HG03196 (cell line): ENCODE measurements around the gene ELP4.
"Not testable (repeated sequence)": the region's sequence is repeated elsewhere in the genome, so short reads cannot be mapped to it uniquely, and the experiment has no call there.

Source experiments
- ATAC-seq: cut with Tn5 transposase; IDR thresholded peaks from one replicate; pipeline ENCODE4 v1.9.1; 2021; ENCODE audit not compliant: unreplicated experiment

Gene ELP4

DNA sequence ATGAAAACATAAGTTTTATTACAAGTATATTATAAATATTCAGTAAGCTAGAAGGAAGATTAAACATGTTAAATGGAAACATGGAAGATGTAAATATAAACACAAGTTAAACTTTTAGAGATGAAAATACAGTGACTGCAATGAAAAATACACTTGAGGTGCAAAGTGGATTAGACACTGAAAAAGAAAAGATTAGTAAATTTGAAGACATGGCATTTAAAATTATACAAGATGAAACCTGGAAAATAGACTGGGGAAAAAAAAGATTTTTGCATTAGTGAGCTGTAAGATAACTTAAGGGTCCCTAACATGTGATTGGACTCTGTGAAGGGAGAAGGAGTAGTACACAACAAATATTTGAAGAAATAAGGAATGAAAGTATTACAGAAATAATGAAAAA, 33.3 kb downstream of the ELP4 start:
- no peak for ATAC-seq

DNA sequence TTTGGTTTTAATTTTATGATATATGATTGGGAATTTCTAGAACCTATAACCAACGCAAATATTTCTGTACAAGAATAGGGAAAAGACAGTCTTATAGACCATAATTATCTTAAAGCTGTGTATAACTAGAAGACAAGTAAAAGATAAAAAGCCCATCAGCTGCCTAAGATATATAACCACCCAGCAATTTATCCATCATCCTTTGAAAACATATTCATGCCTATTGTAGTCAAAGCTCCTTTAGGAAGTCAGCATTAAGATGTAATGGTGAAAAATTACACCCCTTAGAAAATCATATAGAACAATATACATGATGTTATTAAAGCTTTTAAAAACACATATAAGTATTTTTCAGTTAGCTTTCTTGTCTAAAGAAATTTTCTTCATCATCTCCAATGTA, 46.4 kb downstream of the ELP4 start:
- no peak for ATAC-seq

DNA sequence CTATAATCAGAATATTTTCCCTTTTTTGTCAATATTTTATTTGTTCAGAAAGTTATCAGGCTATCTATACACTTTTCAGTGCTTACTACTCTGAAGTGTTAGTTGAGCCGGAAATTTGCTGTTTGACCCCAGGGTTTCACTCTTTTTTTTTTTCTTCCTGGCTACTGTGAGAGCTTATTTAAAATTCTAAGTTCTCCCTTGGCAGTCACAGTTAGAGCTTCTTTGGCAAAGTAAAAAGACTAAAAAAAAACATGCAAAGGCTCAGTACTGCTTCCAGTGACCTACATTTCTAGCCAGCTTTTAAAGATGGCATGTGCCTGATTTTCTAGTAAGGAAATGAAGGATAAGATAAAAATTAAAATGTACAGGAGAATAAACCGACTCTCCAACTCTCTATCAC, 48.4 kb downstream of the ELP4 start:
- ATAC-seq = no peak

DNA sequence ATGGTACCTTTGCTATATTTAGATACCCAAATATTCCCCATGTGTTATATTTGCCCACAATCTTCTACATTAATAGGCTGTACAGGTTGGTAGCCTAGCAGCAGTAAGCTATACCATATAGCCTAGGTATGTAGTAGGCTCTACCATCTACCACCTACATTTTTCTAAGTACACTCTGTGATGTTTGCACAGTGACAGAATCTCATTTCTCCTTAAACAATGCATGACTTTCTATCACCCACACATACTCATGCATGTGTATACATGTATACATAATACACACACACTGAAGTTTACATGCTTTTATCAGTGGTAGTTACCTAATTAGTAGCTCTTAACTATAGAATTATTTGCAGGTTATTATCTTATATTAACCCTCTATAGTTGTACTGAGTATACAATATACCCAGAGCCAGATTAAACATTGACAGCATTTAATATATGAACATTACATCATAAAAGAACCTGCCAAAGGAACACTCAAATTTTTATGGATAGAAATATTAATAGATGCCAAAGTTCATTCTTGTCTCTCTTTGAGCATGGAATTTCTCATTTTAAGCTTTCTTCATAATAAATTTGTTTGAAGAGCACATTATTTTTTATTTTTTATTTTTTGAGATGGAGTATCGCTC, 51.4 kb downstream of the ELP4 start:
- no peak for ATAC-seq

DNA sequence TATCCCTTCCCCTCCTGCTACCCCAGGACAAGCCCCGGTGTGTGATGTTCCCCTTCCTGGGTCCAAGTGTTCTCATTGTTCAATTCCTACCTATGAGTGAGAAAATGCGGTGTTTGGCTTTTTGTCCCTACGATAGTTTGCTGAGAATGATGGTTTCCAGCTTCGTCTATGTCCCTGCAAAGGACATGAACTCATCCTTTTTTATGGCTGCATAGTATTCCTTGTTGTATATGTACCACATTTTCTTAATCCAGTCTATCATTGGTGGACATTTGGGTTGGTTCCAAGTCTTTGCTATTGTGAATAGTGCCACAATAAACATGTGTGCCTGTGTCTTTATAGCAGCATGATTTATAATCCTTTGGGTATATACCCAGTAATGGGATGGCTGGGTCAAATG, 55.0 kb downstream of the ELP4 start:
- not testable (repeated sequence) for ATAC-seq

DNA sequence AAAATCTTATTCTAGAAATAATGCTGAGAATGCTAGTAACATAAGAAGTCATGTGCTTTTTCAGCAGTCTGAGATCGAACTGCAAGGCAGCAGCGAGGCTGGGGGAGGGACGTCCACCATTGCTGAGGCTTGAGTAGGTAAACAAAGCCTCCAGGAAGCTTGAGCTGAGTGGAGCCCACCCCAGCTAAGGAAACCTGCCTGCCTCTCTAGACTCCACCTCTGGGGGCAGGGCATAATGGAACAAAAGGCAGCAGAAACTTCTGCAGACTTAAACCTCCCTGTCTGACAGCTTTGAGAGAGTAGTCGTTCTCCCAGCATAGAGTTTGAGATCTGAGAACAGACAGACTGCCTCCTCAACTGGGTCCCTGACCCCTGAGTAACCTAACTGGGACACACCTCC, 64.6 kb downstream of the ELP4 start:
- ATAC-seq = not testable (repeated sequence)

DNA sequence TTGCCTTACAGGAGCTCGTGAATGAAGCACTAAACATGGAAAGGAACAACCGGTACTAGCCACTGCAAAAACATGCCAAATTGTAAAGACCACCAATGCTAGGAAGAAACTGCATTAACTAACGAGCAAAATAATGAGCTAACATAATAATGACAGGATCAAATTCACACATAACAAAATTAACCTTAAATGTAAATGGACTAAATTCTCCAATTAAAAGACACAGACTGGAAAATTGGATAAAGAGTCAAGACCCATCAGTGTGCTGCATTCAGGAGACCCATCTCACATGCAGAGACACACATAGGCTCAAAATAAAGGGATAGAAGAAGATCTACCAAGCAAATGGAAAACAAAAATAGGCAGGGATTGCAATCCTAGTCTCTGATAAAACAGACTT, 66.2 kb downstream of the ELP4 start:
- ATAC-seq = not testable (repeated sequence)

DNA sequence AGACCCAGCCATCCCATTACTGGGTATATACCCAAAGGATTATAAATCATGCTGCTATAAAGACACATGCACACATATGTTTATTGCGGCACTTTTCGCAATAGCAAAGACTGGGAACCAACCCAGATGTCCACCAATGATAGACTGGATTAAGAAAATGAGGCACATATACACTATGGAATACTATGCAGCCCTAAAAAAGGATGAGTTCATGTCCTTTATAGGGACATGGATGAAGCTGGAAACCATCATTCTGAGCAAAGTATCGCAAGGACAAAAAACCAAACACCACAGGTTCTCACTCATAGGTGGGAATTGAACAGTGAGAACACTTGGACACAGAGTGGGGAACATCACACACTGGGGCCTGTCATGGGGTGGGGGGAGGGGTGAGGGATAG, 69.8 kb downstream of the ELP4 start:
- not testable (repeated sequence) for ATAC-seq

DNA sequence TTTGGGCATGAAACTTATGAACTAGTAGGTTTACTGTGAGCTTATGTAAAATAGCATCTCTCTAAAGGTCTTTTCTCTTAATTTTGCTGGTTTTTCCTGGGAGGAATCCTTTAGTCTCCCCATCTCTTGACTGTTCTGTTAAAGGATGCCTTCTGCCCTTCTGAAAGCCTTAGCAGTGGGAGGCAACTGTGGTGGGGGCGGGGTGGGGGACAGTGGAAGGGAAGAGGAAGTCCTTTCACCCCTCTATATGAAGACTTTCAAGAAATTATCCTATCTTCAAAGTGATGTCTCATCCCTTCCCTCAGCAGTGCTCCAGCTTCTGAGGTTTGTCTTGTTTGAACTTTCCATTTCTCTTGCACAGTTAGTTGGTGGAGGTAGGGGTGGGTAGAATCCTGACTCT, 73.1 kb downstream of the ELP4 start:
- ATAC-seq = no peak

DNA sequence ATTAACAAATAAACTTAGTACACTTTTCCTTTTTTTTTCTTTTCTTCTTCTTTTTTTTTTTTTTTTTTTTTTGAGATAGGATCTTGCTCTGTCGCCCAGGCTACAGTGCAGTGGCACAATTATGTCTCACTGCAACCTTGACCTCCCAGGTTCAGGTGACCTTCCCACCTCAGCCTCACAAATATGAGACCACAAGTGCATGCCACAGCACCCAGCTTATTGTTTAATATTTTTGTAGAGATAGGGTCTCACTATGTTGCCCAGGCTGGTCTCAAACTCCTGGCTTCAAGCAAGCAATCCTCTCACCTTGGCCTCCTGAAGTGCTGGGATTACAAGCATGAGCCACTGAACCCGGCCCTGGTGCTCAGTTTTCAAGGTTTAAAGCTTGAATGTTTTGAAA, 88.9 kb downstream of the ELP4 start:
- ATAC-seq = no peak

DNA sequence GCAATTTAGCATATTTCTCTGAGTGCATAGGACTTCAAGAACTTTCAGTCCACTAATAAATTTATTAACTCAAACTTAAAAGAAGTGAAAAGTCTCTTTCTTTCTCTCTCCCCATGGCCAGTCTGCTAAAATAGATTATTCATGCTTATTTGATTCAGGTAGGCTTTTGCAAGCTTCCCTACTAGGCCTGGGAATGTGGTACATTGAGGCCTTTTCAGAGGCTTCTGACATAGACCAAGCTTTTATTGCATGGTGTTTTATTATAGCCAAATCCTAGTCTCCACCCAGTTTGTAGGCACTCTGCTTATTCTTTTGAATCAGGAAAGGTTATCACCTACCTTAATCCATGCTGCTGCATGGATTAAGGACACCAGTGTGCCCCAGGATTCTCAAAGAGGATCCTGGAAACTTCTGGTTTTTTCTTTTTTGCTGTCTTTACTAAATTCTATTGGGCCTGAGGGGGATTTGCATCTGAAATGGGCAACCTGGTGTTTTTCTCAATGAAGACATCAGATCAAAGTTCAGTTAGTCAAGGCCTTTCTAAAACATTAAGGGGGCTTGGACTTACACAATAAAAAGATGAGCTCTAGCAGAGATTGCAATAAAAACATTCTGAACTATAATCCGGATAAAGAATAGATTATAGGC, 92.2 kb downstream of the ELP4 start:
- no peak for ATAC-seq

DNA sequence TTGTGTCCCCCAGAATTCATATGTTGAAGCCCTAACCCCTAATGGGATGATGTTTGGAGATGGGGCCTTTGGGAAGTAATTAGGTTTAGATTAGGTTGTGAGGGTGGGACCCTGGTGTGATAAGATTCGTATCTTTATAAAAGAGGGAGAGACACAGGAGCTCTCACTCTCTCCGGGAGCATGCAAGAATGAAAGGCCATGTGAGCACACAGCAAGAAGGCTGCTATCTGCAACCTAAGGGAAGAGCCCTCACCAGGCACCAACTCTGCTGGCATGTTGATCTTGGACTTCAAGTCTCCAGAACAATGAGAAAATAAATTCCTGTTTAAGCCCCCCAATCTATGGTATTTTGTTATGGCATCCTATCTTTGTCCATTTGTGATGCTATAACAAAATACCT, 97.3 kb downstream of the ELP4 start:
- ATAC-seq = no peak

DNA sequence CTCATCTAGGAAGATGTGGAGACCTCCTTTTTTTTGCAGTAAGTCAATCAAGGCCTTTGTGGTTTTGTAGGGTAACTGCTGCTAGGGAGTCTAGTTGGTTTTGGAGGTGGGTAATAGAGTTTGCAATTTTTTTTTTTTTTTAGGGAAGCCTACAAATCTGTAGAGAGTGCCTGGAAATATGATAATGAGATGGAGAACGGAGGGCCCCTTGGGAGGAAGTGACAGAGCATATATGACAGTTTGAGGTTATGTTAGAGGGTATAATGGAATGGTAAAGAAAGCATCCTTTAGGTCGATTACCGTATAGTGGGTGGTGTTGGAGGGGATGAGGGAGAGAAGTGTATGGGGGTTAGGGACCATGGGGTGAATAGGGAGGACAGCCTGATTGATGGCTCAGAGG, 98.3 kb downstream of the ELP4 start:
- ATAC-seq = no peak

DNA sequence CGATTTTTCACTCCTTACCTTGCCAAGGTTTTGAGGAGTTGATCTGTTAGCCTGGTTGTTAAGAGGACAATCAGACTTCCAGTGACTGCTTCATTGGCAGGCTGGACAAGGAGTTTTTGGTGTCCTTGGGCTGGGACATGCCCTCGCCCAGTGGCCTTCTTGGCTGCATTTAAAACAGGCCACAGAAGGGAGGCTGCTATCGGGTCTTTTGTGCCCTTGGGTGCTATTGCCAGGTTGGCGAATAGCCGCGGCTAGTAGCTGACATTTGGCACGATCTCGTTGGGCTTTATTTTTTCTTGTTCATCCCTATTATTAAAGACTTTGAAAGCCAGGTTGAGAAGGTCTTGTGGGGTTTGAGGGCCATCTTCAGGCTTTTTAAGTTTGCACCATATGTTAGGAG, 99.4 kb downstream of the ELP4 start:
- ATAC-seq = no peak

DNA sequence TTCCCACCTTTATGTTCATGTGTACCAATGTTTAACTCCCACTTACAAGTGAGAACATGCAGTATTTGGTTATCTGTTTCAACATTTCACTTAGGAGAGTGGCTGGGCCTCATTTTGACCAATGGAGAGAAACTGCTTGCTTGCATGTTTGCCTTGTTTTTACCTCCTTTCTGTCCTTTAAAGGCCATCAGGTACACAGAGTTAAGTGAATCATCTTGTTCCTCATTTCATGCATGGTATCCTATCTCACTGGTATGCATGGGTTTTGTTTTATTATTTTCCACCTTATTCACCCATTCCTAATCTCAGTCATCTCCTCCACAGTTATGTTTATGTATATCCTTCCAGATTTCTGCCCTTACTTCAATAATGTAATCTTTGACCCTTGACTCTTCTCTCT, 101.0 kb downstream of the ELP4 start:
- ATAC-seq = no peak

DNA sequence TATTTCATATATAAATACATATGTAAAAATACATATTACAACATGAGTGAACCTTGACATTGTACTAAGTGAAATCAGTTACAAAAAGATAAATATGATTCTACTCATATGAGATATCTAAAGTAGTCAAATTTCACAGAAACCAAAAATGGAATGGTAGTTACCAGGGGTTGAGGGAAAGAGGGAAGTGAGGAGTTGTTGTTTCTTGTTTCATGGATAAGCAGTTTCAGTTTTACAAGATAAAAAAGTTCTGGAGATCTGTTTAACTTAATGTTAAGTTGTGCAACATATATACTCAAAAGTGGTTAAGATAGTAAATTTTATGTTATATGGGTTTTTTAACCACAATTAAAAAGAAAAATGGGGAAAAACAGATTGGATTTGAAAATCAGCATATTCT, 107.7 kb downstream of the ELP4 start:
- ATAC-seq = no peak

DNA sequence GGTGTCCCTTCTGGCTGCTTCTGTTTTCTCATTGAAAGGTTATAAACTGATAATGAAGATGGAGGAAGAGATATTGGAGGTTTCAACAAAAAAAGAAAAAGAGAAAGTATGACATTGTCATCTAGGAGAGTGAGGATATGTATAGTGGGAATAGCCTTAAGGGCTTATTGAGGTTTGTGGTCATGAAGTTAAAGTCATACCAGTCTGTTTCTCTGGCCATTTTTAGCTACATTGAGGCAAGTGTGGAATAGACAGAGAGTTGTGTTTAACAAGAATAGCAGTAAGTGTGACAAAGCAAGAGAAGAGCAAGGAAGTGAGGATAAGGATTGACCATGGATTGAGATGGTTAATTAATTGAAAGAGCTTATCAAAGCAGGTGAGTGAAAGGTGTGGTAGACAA, 110.4 kb downstream of the ELP4 start:
- peak; percentile 68 for ATAC-seq

DNA sequence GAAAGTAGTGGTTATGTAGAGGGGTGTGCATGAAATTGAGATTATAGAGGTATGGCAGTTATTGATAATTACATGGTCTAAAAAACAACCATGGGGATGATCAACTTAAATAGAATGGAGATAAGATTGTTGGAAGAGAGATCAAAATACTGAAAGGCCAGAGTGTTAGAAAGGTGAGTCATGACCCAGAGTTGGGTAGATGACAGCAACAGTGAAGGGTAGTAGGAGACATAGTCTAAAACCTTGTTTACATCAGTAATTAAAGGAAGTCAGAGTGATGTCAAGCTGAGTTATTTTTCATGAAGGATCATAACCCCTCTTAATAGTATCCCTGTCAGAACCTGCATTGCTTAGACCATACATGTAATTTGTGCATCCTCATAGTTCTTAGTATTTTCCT, 110.9 kb downstream of the ELP4 start:
- ATAC-seq = no peak

DNA sequence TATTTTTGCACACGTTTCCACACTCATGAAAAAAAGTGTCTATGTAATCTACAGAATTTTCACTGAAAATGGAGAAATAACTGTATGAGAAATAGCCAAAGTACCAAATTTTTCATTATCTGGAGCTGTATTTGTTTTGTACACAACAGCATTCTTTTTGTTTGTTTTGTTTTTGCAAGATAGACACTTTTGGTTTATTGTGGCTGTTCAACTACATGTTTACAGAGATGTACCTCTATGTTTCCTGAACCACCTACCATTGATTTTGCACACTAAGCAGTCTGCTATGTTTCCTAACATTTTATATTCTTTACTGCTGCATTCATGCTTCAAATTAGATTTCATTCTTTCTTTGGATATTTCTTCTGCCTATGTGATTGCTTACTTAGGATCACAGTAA, 116.3 kb downstream of the ELP4 start:
- no peak for ATAC-seq

DNA sequence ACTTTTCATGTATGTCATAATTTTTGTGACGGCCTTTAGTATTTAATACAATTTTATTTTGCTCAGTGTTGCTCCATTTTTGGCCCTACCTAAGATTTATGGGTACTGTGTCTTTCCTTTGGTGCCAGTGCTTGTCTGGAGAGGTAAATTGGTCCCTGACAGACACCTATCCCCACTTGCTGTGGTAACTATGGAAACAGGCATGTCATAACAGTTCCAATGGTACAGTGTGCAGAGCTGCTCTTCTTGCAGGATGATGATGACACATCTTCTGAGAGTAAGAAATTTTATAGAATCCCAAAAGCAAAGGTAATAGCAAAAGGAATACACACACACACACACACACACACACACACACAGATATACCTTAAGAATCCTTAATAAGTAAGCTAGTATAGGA, 118.5 kb downstream of the ELP4 start:
- ATAC-seq = no peak

DNA sequence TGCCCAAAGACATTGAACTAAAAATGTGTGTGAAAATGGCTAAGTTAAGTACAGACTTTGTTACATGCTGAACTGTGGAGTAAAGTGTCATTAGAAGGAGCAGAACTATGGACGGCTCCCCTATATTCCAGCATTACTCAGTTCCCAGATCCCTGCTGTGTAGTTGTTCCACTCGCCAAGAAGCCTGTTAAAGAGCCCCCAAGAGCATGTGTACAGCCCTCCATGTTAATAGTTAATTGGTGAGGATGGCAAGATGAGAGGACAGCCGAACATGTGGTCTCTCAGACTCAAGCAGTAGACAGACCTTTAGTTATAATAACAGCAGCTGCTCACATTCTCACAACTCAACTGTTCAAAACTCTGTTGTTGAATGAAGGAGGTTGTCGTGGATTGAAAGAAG, 127.4 kb downstream of the ELP4 start:
- ATAC-seq = no peak

DNA sequence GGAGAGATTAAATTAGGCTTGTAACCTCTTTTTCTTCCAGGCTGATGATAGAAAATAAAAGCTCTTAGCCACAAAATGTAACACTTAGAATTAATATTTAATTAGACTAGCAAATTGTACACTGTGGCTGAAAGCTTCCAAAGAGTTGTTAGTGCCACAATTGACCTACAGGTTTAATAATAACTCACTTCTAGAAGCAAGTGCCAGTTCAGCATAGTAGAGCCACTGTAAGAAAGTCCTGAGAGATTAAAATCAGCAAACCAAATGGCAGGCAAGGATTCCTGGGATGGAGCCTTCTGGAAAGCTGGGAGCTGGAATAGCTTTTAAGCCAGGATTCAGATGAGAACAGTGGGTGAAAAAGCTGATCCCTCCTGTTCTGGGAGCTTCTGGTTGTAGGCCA, 131.0 kb downstream of the ELP4 start:
- no peak for ATAC-seq

DNA sequence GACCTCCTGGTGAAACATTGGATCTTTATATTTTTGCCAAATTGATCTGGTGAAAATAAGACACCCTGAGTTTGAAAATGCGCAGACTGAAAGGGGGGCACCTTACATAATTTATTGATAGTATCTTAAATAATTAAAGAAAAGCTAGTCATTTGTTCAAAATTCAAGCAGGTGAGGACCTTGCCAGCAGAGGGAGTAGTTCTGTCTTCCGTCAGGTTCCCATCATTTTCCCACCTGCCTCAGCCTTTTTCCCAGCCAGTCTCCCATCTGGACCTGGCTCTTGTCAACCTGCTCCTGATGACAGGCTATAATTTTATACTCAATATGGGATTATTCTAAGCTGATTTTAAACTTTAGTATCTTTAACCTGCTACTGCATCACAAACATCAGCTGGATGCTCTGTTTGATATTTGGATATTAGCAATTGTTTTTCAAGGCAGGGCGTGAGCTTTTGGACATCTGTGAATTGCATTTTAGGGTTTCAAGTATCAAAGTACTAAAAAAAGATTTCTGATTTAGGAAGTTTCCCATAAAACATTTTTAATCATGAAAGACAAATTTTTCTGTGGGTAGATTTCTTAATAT, 132.0 kb downstream of the ELP4 start:
- ATAC-seq = no peak
